HG03442 (cell line): ENCODE measurements around the gene SPATC1L.

ENCODE experiments used
- ATAC-seq: cut with Tn5 transposase; IDR thresholded peaks from one replicate; pipeline ENCODE4 v1.9.1; 2021; ENCODE audit warnings: mild to moderate bottlenecking, moderate library complexity; ENCODE audit not compliant: unreplicated experiment

The SPATC1L gene

GRCh38 chr21:46111857-46112724 lies 72.2 kb downstream of the SPATC1L start:
- ATAC-seq = no peak

- no peak for ATAC-seq
These were observed 73.1 kb downstream of the SPATC1L start for GRCh38 chr21:46111193-46111571.
